ENCODE measurements around the gene HES4. TPM values are rescaled to one million over a fixed set of nuclear protein-coding genes. Genes with fewer than 3 reads are reported as not detected.

The HES4 gene
- total RNA-seq, 1 experiment from 2014 or later: 15.3 TPM

GRCh38 chr1:956636-957035, 43.3 kb downstream of the HES4 start:
- peaks cover 5% of the 10 kb centered on the region; the same call in 1 of the 2 replicates for H3K4me1 ChIP-seq
- H3K36me3 ChIP-seq: peaks cover 48% of the 10 kb centered on the region

GRCh38 chr1:955474-955873, 44.4 kb downstream of the HES4 start:
- Histone ChIP-seq H3K9me3 (replicated peaks) (no peaks in the 10 kb centered on the region), H3K27ac (no peak overlapping the region), H3K4me1 (peaks cover 5% of the 10 kb centered on the region; the same call in 1 of the 2 replicates), H3K4me3 (no peak overlapping the region), H3K36me3 (peaks cover 60% of the 10 kb centered on the region), H3K27me3 (no peaks in the 10 kb centered on the region)
- no peak for DNase-seq

More at GRCh38 chr1:956636-957035, 43.3 kb downstream of the HES4 start:
- Histone ChIP-seq H3K27ac (no peak overlapping the region), H3K9me3 (replicated peaks) (no peaks in the 10 kb centered on the region), H3K27me3 (no peaks in the 10 kb centered on the region), H3K4me3 (no peak overlapping the region)
- DNase-seq: no peak

GRCh38 chr1:954927-955326, 45.0 kb downstream of the HES4 start:
- Histone ChIP-seq H3K27ac (no peak overlapping the region), H3K27me3 (no peaks in the 10 kb centered on the region), H3K4me1 (peaks cover 5% of the 10 kb centered on the region; the same call in 1 of the 2 replicates), H3K9me3 (replicated peaks) (no peaks in the 10 kb centered on the region), H3K4me3 (no peak overlapping the region), H3K36me3 (peaks cover 66% of the 10 kb centered on the region)
- no peak for DNase-seq

- H3K4me3 ChIP-seq: no peak overlapping the region
- H3K36me3 ChIP-seq: peaks cover 70% of the 10 kb centered on the region
- H3K4me1 ChIP-seq: peaks cover 5% of the 10 kb centered on the region; the same call in 1 of the 2 replicates
- H3K27me3 ChIP-seq: no peaks in the 10 kb centered on the region
- H3K9me3 ChIP-seq (replicated peaks): no peaks in the 10 kb centered on the region
- H3K27ac ChIP-seq: no peak overlapping the region
- DNase-seq: no peak
Observed at GRCh38 chr1:953524-954320, 46.2 kb downstream of the HES4 start.

GRCh38 chr1:952603-953002, 47.3 kb downstream of the HES4 start:
- no peak for DNase-seq
- Histone ChIP-seq H3K27ac (no peak overlapping the region), H3K4me3 (no peak overlapping the region), H3K4me1 (peaks cover under 1% of the 10 kb centered on the region; the same call in 1 of the 2 replicates), H3K27me3 (no peaks in the 10 kb centered on the region), H3K36me3 (peaks cover 76% of the 10 kb centered on the region), H3K9me3 (replicated peaks) (no peaks in the 10 kb centered on the region)

GRCh38 chr1:952201-952600, 47.7 kb downstream of the HES4 start:
- Histone ChIP-seq H3K36me3 (peaks cover 80% of the 10 kb centered on the region), H3K27ac (no peak overlapping the region), H3K9me3 (replicated peaks) (no peaks in the 10 kb centered on the region)

GRCh38 chr1:951364-951763, 48.5 kb downstream of the HES4 start:
- H3K9me3 ChIP-seq (replicated peaks): no peaks in the 10 kb centered on the region
- no peaks in the 10 kb centered on the region for H3K27me3 ChIP-seq
- H3K36me3 ChIP-seq: peaks cover 78% of the 10 kb centered on the region
- H3K27ac ChIP-seq: no peak overlapping the region
- no peaks in the 10 kb centered on the region for H3K4me1 ChIP-seq
- no peak overlapping the region for H3K4me3 ChIP-seq
- peak; percentile 45 to 56 for DNase-seq

More at GRCh38 chr1:952201-952600, 47.7 kb downstream of the HES4 start:
- H3K4me3 ChIP-seq: no peak overlapping the region
- DNase-seq: no peak
- no peaks in the 10 kb centered on the region for H3K4me1 ChIP-seq
- no peaks in the 10 kb centered on the region for H3K27me3 ChIP-seq

GRCh38 chr1:950881-951280, 49.0 kb downstream of the HES4 start:
- Histone ChIP-seq H3K36me3 (peaks cover 80% of the 10 kb centered on the region), H3K9me3 (replicated peaks) (no peaks in the 10 kb centered on the region), H3K4me1 (peaks cover 1% of the 10 kb centered on the region; the same call in 1 of the 2 replicates), H3K4me3 (no peak overlapping the region), H3K27me3 (no peaks in the 10 kb centered on the region), H3K27ac (no peak overlapping the region)
- DNase-seq: no peak

GRCh38 chr1:950268-950667, 49.6 kb downstream of the HES4 start:
- Histone ChIP-seq H3K4me1 (peaks cover 8% of the 10 kb centered on the region), H3K9me3 (replicated peaks) (no peaks in the 10 kb centered on the region), H3K27ac (no peak overlapping the region), H3K4me3 (no peak overlapping the region), H3K36me3 (peaks cover 78% of the 10 kb centered on the region), H3K27me3 (no peaks in the 10 kb centered on the region)
- no peak for DNase-seq

Other genes starting within 250 kb of the HES4 start
- gene SAMD11, start 76.2 kb downstream of the HES4 start, total RNA-seq (2014; rRNA removed; shearing (Covaris generic)): 39.0 and 39.2 TPM in 2 replicates
- gene NOC2L, start 40.8 kb downstream of the HES4 start, total RNA-seq (2014; rRNA removed; shearing (Covaris generic)): 147 and 150 TPM in 2 replicates
- gene KLHL17, start 39.5 kb downstream of the HES4 start, total RNA-seq (2014; rRNA removed; shearing (Covaris generic)): 8.4 and 15.1 TPM in 2 replicates
- gene PLEKHN1, start 33.6 kb downstream of the HES4 start, total RNA-seq (2014; rRNA removed; shearing (Covaris generic)): 0.04 and 0.05 TPM in 2 replicates
- gene PERM1, start 18.0 kb downstream of the HES4 start, total RNA-seq (2014; rRNA removed; shearing (Covaris generic)): 0.13 TPM in 1 of 2 replicates, not detected in the other
- 5.1 and 12.6 TPM in 2 replicates for gene ISG15, start 13.4 kb upstream of the HES4 start, total RNA-seq (2014; rRNA removed; shearing (Covaris generic))
- 10.4 and 13.7 TPM in 2 replicates for gene AGRN, start 20.0 kb upstream of the HES4 start, total RNA-seq (2014; rRNA removed; shearing (Covaris generic))
- not detected in 2 replicates for gene RNF223, start 74.2 kb upstream of the HES4 start, total RNA-seq (2014; rRNA removed; shearing (Covaris generic))
- 19.9 and 20.8 TPM in 2 replicates for gene C1orf159, start 116.0 kb upstream of the HES4 start, total RNA-seq (2014; rRNA removed; shearing (Covaris generic))
- gene TTLL10, start 173.8 kb upstream of the HES4 start, total RNA-seq (2014; rRNA removed; shearing (Covaris generic)): 0.42 and 0.73 TPM in 2 replicates
- gene TNFRSF18, start 206.5 kb upstream of the HES4 start, total RNA-seq (2014; rRNA removed; shearing (Covaris generic)): 0.33 and 0.93 TPM in 2 replicates
- gene TNFRSF4, start 214.1 kb upstream of the HES4 start, total RNA-seq (2014; rRNA removed; shearing (Covaris generic)): 2.8 and 4.7 TPM in 2 replicates
- gene SDF4, start 231.9 kb upstream of the HES4 start, total RNA-seq (2014; rRNA removed; shearing (Covaris generic)): 86.7 and 87.1 TPM in 2 replicates
- 32.4 and 33.4 TPM in 2 replicates for gene B3GALT6, start 232.1 kb upstream of the HES4 start, total RNA-seq (2014; rRNA removed; shearing (Covaris generic))
- 0.30 TPM in 1 of 2 replicates, not detected in the other for gene C1QTNF12, start 246.6 kb upstream of the HES4 start, total RNA-seq (2014; rRNA removed; shearing (Covaris generic))

Data from SJCRH30 (cell line).